CD4-positive, alpha-beta T cell treated with Interleukin-15 for 1 hour (primary cell): ENCODE data around the gene NDUFA8.
A peak's percentile ranks its signal among the peaks of the same experiment; 100 is the strongest.
"Not testable (repeated sequence)": the region's sequence is repeated elsewhere in the genome, so short reads cannot be mapped to it uniquely, and the experiment has no call there.

Experiments used
- DNase-seq: peaks from one replicate; pipeline ENCODE4 v3.0.0-alpha.2; 2020

Gene NDUFA8

GRCh38 chr9:122120316-122121071 is 39.1 kb downstream of the NDUFA8 start:
- no peak for DNase-seq

- no peak for DNase-seq
Observed at GRCh38 chr9:122119721-122120120, 39.9 kb downstream of the NDUFA8 start.

GRCh38 chr9:122119166-122119521 is 40.4 kb downstream of the NDUFA8 start:
- DNase-seq = no peak

- no peak for DNase-seq
Observed at GRCh38 chr9:122118343-122119165, 41.0 kb downstream of the NDUFA8 start.

- not testable (repeated sequence) for DNase-seq
Observed at GRCh38 chr9:122117241-122117640, 42.3 kb downstream of the NDUFA8 start.

- DNase-seq = no peak
Observed at GRCh38 chr9:122116448-122117173, 43.0 kb downstream of the NDUFA8 start.

- no peak for DNase-seq
Observed at GRCh38 chr9:122116040-122116439, 43.5 kb downstream of the NDUFA8 start.

GRCh38 chr9:122115176-122116035 is 44.2 kb downstream of the NDUFA8 start:
- DNase-seq = no peak

- DNase-seq = no peak
Observed at GRCh38 chr9:122113574-122113973, 46.0 kb downstream of the NDUFA8 start.

GRCh38 chr9:122112238-122112637 is 47.3 kb downstream of the NDUFA8 start:
- no peak for DNase-seq

GRCh38 chr9:122111413-122112085 is 48.0 kb downstream of the NDUFA8 start:
- no peak for DNase-seq

- DNase-seq = no peak
Observed at GRCh38 chr9:122110100-122110833, 49.3 kb downstream of the NDUFA8 start.

GRCh38 chr9:122109035-122109813 is 50.4 kb downstream of the NDUFA8 start:
- DNase-seq = no peak

- no peak for DNase-seq
Observed at GRCh38 chr9:122107291-122107805, 52.2 kb downstream of the NDUFA8 start.

GRCh38 chr9:122106576-122106975 is 53.0 kb downstream of the NDUFA8 start:
- DNase-seq = no peak

- DNase-seq = no peak
Observed at GRCh38 chr9:122103985-122104384, 55.6 kb downstream of the NDUFA8 start.

- DNase-seq = no peak
Observed at GRCh38 chr9:122102156-122102555, 57.4 kb downstream of the NDUFA8 start.

- no peak for DNase-seq
Observed at GRCh38 chr9:122100756-122101155, 58.8 kb downstream of the NDUFA8 start.

GRCh38 chr9:122099271-122099869 is 60.2 kb downstream of the NDUFA8 start:
- DNase-seq = peak; percentile 70
